DOHH2 (cell line): Measurements from ENCODE around the gene DHRS7C.

Source experiments
- H3F3A ChIP-seq: fragments of 200-600 bp; sonication (generic), shearing (Covaris generic); 2 replicates; pipeline ENCODE4 v1.6.0; 2016; ENCODE audit warnings: antibody characterized with exemption, mild to moderate bottlenecking; ENCODE audit not compliant: control insufficient read depth, insufficient read depth
- H3K27ac ChIP-seq: fragments of 200-600 bp; sonication (generic); 2 replicates; pipeline ENCODE4 v1.5.1; 2014; ENCODE audit warnings: low read depth, mild to moderate bottlenecking, low read length, moderate library complexity
- H3K27me3 ChIP-seq: fragments of 200-600 bp; sonication (generic); 2 replicates; pipeline ENCODE4 v1.6.1; 2014; ENCODE audit warnings: mild to moderate bottlenecking, low read length, mixed read lengths; ENCODE audit not compliant: control insufficient read depth
- H3K36me3 ChIP-seq: fragments of 200-600 bp; sonication (generic); 2 replicates; pipeline ENCODE4 v1.6.1; 2014; ENCODE audit warnings: mild to moderate bottlenecking, low read length, moderate library complexity, mixed read lengths; ENCODE audit not compliant: control insufficient read depth
- H3K4me1 ChIP-seq: fragments of 200-600 bp; sonication (generic); 2 replicates; pipeline ENCODE4 v1.6.1; 2014; ENCODE audit warnings: mild to moderate bottlenecking, low read length, mixed read lengths; ENCODE audit not compliant: control insufficient read depth
- H3K4me2 ChIP-seq: fragments of 200-600 bp; sonication (generic); 2 replicates; pipeline ENCODE4 v1.6.0; 2014; ENCODE audit warnings: mild to moderate bottlenecking, low read length, moderate library complexity
- H3K4me3 ChIP-seq: fragments of 200-600 bp; sonication (generic); 2 replicates; pipeline ENCODE4 v1.5.1; 2014; ENCODE audit warnings: mild to moderate bottlenecking, low read length, mixed read lengths
- H3K79me2 ChIP-seq: fragments of 200-600 bp; sonication (generic); 2 replicates; pipeline ENCODE4 v1.6.1; 2014; ENCODE audit warnings: mild to moderate bottlenecking, low read length, mixed read lengths; ENCODE audit not compliant: control insufficient read depth
- H3K9me2 ChIP-seq: fragments of 200-600 bp; sonication (generic); replicated peaks from 2 replicates; pipeline ENCODE4 v1.6.1; 2014; ENCODE audit warnings: mild to moderate bottlenecking, low read length, mixed read lengths; ENCODE audit not compliant: control insufficient read depth
- H3K9me3 ChIP-seq: fragments of 200-600 bp; sonication (generic); 2 replicates; pipeline ENCODE4 v1.6.1; 2014; ENCODE audit warnings: antibody characterized with exemption, low read length, mixed read lengths; ENCODE audit not compliant: control insufficient read depth, insufficient read depth
- H4K20me1 ChIP-seq: fragments of 200-600 bp; sonication (generic); 2 replicates; pipeline ENCODE4 v1.6.0; 2014; ENCODE audit warnings: low read depth, mild to moderate bottlenecking, antibody characterized with exemption, low read length, moderate library complexity; ENCODE audit not compliant: control insufficient read depth, insufficient read depth
- EZH2phosphoT487 ChIP-seq: fragments of 200-600 bp; sonication (generic); IDR thresholded peaks from 2 replicates; pipeline ENCODE4 v1.6.1; 2017; ENCODE audit warnings: borderline replicate concordance, mild to moderate bottlenecking, antibody characterized with exemption, low read length, moderate library complexity, mixed read lengths
- TF ChIP-seq, protein P1 (sequence below): fragments of 200-600 bp; sonication (generic); IDR thresholded peaks from one replicate; pipeline ENCODE4 v1.5.1; 2014; ENCODE audit warnings: antibody characterized with exemption, mild to moderate bottlenecking, low read depth, low read length; ENCODE audit not compliant: poor library complexity, severe bottlenecking

The DHRS7C gene

DNA sequence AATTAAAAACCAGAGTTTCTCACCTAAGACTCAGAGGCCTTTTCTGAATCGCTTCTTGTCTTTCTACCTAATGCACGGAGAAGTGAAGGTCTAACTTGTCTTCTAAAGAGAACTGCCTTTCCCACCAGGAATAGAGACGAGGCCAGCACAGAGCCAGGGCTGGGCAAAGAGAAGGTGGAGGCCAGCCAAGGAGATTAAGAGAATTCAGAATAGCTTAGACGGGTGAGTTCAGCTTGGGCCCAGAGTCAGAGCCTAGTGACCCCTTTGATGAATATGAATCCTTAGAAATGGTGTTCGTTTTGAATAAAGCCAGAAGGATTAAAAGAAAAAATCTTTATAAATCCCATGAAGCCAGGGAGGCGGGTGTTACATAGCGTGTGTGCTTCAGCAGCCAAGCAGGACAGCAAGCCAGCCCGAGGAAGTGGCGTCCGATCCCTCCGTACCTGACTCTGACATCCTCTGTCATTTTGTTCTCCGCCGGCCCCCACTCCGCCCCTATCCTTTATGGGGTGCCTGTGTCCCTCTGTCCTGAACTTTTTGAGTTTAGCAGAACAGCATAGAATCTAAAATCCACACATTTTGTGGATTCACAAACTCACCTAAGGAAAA lies 23.0 kb upstream of the DHRS7C start:
- Histone ChIP-seq H3K27ac (no peak overlapping the region), H3K9me2 (no peaks in the 10 kb centered on the region), H3K27me3 (no peaks in the 10 kb centered on the region), H3K4me2 (no peak overlapping the region), H4K20me1 (no peaks in the 10 kb centered on the region), H3K36me3 (no peaks in the 10 kb centered on the region), H3K4me1 (no peaks in the 10 kb centered on the region), H3F3A (no peaks in the 10 kb centered on the region), H3K4me3 (no peak overlapping the region), H3K79me2 (no peaks in the 10 kb centered on the region), H3K9me3 (no peaks in the 10 kb centered on the region)
- TF ChIP-seq EZH2phosphoT487, result no peak
- TF ChIP-seq, protein P1, sequence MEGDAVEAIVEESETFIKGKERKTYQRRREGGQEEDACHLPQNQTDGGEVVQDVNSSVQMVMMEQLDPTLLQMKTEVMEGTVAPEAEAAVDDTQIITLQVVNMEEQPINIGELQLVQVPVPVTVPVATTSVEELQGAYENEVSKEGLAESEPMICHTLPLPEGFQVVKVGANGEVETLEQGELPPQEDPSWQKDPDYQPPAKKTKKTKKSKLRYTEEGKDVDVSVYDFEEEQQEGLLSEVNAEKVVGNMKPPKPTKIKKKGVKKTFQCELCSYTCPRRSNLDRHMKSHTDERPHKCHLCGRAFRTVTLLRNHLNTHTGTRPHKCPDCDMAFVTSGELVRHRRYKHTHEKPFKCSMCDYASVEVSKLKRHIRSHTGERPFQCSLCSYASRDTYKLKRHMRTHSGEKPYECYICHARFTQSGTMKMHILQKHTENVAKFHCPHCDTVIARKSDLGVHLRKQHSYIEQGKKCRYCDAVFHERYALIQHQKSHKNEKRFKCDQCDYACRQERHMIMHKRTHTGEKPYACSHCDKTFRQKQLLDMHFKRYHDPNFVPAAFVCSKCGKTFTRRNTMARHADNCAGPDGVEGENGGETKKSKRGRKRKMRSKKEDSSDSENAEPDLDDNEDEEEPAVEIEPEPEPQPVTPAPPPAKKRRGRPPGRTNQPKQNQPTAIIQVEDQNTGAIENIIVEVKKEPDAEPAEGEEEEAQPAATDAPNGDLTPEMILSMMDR, result no peak

DNA sequence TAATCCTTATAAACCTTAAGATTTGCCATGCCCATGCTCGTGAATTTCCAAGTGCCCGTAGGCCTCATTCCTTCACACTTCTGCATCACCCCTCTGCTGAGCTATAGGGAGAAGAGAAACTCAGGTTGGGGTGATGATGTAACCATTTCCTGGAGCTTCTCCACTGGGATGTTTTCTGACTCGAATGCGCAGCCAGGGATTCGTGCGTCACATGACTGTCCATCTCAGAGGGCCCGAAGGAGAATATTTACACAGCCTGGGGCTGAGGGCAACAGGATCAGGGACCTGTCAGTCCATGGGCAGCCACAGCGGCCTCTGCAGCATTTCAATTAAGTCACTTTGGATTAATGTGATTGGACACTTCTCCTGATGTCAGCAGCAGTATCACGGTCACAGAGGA lies 21.8 kb upstream of the DHRS7C start:
- H3K9me2 ChIP-seq, result no peaks in the 10 kb centered on the region
- H3K36me3 ChIP-seq, result no peaks in the 10 kb centered on the region
- no peaks in the 10 kb centered on the region for H3K4me1 ChIP-seq
- no peaks in the 10 kb centered on the region for H3F3A ChIP-seq
- no peaks in the 10 kb centered on the region for H3K27me3 ChIP-seq
- no peaks in the 10 kb centered on the region for H3K79me2 ChIP-seq
- H3K27ac ChIP-seq, result no peak overlapping the region
- H4K20me1 ChIP-seq, result no peaks in the 10 kb centered on the region
- H3K4me3 ChIP-seq, result no peak overlapping the region
- TF ChIP-seq, protein P1, result no peak
- no peak for TF ChIP-seq EZH2phosphoT487
- H3K4me2 ChIP-seq, result no peak overlapping the region
- no peaks in the 10 kb centered on the region for H3K9me3 ChIP-seq

DNA sequence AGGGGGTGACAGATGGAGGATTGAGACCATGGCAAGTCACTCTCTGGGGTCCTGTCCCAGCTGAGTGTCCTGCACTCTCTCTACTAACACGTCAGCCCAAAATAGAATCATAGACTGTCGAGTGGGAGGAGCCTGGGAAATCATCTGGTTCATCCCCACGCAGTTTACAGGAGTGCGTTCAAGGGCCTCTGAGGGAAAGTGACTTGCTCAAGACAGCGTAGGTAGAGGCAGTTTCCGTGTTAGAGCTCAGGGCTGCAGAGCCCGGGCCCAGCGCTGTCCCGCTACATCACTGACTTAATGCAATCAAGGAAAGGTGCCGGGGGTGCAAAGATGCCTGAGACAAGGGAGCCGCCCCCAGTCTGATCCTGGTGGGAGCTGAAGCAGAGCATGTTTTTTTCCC lies 20.1 kb upstream of the DHRS7C start:
- Histone ChIP-seq H3K4me1 (no peaks in the 10 kb centered on the region), H3K9me2 (no peaks in the 10 kb centered on the region), H3K27me3 (no peaks in the 10 kb centered on the region), H3K9me3 (no peaks in the 10 kb centered on the region), H3K27ac (no peak overlapping the region), H3K36me3 (no peaks in the 10 kb centered on the region), H3K79me2 (no peaks in the 10 kb centered on the region), H3K4me2 (no peak overlapping the region), H4K20me1 (no peaks in the 10 kb centered on the region), H3K4me3 (no peak overlapping the region), H3F3A (no peaks in the 10 kb centered on the region)
- TF ChIP-seq, protein P1, result no peak
- no peak for TF ChIP-seq EZH2phosphoT487
